DMS153 (cell line): Measurements from ENCODE around the gene MED13L.

Experiments
- DNase-seq: peaks from one replicate; lab custom pipeline; 2025; lab: John Stamatoyannopoulos, UW

Gene MED13L

DNA sequence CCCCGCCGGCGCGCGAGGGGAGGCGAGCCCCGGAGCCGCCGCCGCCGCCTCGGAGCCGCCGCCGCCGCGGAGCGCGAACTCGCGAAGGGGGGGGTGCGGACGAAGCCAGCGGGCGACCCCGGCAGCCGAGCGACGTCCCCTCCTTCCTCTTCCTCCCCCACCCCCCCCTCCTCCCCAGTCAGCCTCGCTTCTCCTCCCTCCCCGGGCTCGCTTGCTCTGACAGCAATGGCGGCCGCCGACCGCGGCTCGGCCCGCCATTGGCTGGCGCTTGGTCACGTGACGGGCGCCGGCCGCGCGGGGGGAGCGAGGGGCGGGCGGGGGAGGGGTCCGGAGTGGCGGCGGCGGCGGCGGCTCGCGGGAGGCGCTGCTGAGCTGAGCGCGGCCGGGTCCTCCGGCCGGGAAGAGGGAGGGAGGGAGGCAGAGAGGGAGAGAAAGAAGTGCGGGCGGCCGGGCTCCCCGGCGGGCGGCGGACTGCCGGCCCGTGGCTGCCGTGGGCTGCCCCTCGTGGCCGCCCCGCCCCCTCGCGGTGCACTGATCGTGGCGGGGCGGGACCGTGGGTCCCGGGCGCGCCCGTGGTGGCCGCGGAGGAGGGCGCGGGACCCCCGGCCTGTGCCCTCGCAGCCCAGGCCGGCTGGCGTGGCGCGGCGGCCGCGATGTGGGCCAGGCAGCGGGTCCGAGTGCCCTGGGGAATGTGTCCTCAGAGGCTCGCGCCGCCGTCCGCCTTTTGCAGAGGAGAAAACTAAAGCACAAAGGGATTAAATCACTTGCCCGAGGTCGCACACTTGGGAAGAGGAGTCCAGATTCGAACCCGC, at the start of gene MED13L:
MED13L (minus strand) TSS at position 227 of the 812 bp plus-strand sequence. CDS start 562 bp downstream, outside the sequence.
- peak; percentile 71 for DNase-seq

DNA sequence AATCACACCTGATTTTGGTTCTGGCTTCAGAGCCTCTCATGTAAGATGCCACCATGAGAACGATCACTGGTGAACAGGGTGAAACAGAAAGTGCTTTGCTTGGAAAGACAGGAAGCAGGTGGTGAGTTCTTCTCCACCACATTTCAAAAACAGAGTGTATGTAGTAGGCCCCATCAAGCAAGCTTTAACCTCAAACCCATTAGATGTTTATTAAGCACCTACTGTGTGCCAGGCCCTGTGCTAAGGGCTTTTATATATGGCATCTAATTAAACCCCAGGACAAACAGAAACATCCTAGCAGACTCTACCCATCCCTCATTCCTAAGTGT, 47.8 kb upstream of the MED13L start:
- no peak for DNase-seq

DNA sequence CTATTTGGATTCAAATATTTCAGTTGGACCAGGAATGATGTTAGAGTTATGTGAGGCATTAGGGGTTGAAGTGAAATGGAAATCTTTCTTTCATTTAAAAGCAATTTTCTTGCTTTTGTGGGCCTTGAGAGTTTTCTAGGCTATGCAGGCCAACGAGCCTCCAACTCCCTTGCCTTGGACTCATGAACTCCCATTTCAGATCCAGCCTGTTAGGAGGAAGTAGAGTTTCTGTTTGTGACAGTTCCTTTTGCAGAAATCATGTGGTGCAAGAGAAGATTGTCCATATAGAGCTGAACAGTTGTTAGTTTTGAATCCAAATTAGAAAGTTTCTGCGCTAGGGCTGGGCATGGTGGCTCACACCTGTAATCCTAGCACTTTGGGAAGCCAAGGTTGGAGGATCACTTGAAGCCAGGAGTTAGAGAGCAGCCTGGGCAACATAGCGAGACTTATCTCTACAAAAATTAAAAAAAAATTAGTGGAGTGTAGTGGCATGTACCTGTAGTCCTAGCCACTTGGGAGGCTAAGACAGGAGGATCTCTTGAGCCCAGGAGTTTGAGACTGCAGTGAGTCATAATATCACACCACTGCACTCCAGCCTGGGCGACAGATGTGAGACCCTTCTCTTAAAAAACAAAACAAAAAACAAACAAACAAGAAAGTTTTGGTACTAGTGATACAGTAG, 47.3 kb upstream of the MED13L start:
- DNase-seq = no peak

DNA sequence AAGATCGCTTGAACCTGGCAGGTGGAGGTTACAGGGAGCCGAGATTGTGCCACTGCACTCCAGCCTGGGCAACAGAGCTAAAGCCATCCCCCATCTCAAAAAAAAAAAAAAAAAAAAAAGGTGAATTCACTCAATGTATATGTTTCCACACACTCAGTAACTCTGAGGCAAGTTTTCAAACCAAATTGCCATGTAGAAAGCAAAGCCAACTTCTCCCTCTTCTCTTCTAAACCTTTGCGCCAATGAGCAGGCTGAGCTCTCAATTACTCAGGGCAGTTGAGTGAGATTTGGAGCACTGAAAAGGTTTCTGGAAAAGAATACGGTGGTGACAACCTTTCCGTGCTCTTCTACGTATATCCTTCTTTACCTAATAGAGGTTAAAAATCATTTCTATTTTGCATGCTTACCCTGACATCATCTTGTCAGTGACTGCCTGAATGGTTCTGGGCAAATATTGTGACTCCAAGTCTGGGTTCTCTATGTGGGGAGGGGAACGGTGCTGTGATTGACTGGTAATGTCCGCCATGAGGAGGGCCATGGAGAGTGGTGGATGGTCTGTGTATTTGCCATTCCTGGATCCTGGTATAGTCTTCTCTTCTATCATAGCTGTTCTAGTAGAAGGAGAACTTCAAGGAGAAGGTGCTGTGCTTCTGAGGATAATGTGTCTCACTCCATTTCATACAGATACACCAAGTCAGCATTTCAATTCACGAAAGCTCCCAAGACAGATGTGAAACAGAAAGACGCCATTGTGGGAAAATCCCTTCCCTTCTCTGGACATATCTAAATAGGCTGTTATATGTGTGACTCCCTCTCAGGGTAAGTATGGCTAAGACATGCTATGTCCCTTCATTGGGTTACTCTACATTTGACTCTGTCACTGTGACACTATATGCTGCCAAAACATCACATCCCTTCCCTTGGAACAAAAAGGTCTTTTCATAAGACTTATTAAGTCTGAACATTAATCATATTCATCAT, 46.2 kb upstream of the MED13L start:
- DNase-seq = no peak

DNA sequence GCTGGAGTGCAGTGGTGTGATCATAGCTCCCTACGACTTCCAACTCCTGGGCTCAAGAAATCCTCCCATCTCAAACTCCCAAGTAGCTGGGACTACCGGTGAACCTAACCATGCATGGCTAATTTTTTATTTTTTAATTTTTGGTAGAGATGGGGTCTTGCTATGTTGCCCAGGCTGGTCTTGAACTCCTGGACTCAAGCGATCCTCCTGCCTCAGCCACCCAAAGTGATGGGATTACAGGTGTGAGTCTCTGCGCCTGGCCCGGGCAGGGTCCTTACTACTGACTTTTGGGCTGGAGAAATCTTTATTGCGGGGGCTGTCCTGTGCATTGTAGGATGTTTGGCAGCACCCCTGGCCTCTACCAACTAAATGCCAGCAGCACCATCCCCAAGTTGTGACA, 44.4 kb upstream of the MED13L start:
- DNase-seq = no peak

DNA sequence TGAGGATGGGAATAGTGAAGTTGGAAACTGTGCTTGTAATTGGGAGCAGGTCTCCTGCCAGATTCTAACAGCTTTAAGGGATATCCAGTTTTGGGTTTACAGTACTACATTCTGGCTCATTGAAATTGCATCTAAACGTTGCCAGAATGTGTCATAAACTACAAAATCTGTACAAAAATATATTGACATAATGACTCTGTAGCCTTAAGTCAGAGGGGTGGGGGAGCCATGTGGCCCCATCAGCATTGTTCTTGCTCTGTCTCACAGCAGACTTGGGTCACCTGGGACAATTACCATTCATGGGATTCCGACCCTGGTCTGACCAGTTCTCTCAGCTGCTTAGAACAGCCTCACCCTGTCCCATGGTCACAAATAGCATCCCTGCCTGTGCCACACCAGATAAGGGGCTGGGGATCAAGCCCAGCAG, 43.3 kb upstream of the MED13L start:
- DNase-seq = no peak

DNA sequence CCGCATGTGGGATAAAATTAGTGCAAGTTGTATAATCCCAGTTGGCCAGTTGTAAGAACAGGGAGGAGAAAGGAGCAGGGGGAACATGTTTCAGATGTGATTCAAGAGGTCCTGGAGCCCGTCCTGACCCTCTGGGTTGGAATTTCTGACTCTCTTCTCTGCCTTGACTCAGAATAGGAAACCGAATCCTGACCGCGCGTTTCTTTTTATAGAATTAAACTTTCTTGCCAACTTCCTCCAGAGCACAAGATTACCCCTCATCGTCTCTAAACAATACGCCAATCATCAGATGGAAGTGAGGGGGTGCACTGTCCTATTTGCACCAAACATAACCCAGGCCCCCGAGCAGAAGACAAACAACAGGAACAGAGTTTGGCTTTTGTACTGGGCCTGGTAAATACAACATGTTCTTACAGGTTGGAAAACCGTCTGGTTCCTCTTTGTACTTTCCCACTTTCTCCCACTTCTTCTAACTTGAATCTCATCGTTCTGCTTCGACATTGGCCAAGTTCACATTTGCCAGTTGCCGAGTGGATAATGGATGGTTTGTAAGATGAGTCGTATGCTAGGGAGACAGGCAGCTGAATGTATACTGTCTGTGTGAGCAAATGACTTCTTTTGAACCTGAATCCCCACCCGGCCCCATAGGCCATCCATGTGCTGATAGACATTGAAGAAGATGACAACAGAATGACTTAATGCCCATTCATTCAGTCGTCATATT, 42.6 kb upstream of the MED13L start:
- no peak for DNase-seq

DNA sequence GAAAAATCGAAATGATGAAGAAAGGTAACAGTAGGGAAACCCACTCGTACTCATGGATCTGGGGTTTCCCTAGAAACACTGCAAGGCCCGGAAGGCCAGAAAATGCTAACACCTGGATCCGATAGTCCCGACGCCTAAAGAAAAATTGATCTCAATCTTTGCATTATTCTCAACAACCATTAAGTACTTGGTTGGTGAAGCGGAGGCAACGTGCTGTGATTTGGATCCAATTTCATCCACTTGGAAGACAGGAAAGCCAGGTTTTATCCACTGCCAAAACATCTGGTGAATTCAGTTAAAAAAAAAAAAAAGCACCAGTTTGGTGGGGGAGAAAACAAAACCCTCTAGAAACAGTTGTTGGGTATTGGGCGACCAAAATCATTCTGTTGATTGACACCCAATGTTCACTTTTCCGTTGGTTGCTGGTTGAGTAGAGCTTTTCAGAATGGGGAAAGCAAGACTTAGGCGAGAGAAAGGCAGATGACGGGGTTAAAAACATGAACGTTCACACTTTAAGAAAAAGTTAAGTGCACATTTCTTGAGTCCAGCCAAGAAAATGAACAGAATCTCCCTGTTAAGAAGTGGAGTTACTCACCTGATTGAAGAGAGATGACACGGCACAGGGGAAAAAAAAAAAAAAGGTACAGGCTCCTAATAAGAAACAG, 41.9 kb upstream of the MED13L start:
- DNase-seq = no peak

DNA sequence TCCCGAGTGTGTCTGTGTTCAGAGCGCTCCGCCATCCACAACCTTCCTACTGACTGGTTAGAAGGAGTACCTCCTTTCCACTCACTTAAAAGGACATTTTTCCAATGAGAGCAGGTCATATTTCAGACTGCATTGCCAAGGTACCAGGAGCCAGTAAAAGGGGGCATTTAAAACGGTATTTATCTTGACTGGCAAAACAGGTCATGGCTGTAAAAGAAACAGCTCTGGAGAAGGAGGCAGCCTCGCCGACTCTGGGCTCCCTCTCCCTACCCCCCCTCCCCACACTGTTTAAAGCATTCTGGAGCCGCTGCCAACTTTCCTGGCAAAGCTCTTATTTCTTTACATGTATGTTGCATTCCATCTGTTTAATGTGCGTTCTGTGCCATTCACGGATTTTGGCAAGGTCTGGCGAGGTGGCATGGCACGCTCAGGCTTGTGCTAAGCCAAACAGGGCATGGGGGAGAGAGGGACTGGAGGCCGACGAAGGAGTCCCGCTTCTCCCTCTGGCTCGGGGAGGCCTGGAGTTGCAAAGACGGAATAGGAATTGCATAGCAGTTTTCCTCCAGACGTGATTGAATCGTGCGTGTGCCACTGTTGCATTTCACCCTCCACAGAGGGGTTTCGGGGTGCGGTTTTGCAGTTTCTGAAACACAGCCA, 41.2 kb upstream of the MED13L start:
- DNase-seq = no peak

DNA sequence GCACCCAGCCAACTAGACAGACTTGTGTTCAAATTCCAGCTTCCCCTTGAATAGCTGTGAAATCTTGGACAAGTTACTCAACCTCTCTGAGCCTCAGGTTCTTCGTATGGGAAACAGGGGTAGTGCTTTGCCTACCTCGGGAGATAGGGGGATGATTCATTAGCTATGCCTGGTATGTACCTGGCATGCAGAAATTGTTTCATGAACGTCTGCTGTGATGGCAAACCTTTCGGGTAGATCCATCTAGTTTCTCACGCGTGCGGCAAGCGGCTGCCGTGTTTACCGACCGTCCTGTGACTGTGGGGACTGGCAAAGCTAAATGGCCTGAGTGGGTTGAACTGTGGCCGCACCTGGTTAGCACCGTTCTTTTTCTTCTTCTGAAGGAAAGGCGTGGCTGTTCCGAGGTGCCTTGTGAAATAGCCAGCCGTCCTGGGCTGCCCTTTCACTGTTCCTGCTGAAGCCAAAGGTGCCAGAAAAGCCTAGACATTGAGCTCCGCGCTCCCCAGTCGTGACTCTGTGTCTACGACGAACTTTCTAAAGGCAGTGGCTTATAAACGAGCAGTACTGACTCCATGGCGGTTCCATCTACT, 40.6 kb upstream of the MED13L start:
- DNase-seq = no peak

DNA sequence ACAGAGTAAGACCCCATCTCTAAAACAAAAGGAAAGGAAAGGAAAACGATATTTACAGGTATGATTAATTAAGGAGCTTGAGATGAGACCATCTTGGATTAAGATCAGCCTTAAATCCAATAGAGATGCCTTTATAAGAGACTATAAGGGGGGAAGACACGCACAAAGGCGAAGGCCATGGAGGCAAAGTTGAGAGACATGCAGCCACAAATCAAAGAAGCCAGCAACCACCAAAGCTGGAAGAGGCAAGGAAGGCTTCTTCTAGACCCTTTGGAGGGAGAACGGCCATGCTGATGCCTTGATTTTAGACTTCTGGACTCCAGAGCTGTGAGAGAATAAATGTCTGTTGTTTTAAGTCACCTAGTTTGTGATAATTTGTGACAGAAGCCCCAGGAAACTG, 39.6 kb upstream of the MED13L start:
- DNase-seq = no peak

DNA sequence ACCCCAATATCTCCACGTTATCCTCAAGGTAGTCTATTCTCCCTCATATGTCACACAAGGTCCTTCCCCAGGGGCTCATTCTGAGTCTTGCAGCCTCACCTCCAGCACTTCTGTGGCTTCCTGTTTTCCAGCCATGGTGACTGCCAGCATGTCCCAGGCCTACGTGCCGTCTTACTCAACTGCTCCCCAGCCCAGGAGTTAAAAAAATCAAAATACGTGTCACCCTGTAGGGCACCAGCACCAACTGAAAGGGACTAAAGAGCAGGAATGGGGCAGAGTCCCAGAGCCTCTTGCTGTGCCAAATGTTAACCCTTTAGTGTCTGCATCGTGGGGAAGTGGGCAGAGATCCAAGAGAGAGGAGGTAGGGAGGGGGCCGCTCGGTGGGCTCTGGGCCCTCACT, 37.0 kb upstream of the MED13L start:
- no peak for DNase-seq

DNA sequence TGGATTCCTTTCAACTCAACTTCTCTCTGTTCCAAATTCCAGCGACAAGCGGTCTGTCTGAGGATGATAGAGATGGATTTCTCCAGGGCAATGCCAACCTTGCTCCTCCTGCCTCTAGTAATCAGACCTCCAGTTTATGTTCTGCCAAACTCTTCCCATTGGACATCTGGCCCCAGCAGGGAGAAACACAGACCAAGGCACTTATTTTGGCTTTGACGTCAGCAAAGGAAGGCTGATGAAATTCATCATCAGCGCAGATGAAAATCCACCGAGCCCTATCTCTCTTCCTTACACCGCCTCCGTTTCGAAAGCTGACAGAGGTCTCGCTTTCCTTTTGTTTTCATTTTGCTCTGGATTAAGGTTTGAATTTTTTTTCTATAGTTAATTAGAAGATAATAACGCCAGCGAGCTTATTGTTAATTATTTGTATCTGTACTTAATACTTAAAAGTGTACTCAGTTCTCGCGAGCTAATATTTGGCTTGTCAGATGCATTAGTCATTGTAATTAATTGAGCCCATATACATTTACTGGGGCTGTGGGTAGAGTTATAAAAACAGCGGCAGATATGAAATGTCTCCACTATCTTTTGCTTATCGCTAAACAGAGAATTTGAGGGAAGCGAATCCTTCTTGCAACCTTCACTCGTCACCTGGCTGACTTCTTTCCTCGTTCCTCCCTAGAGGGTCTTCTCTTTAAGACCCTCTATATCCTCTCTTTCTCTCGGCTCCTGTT, 35.9 kb upstream of the MED13L start:
- no peak for DNase-seq

DNA sequence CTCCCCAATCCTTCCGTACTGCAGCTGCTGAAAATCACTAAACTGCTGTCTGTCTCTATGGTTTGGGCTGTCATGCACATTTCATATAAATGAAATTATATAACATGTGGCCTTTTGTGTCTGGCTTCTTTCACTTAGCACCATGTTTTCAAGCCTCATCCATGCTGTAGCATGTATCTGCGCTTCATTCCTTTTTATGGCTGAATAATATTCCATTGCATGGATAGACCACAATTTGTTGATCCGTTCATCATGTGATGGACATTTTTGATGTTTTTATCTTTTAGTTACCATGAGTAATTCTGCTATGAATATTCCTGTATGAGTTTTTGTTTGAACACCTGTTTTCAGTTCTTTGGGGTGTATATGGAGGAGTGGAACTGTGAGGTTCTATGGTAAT, 32.6 kb upstream of the MED13L start:
- DNase-seq = no peak

DNA sequence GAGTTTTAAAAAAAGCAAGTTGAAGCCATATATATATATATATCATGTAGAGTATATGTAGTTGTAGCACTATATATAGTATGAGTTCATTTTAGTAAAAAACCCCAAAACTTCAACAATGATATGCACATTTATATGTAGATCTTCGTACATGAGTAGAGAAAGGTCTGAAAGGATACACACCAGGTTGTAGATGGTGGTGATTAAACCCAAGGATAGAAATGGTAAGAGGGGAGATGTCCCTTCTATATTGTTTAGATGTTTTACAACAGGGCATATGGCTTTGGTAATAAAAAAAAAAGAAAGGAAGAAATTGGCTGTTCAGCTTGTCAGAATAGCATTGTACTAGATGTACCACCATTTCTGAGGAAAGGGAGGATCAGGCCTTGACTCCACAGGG, 31.9 kb upstream of the MED13L start:
- DNase-seq = no peak

DNA sequence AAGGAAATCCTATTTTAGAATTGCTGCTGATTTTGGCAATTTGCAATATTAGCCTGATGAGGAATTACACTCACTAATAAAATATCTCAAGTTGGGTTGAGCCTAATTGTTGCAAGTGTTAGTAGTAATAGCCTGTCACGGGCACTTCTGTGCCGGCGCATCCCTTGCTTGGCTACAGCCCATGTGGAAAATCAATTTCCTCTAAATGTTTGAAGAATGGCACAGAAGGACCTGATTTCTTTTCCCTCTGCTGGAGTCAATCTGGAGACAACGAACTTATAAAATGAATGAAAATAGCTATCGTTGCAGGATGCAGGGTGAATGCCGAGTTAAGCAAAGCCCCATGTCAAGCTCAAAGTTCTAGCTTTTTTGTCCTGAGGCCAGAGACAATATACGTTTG, 31.2 kb upstream of the MED13L start:
- DNase-seq = no peak

DNA sequence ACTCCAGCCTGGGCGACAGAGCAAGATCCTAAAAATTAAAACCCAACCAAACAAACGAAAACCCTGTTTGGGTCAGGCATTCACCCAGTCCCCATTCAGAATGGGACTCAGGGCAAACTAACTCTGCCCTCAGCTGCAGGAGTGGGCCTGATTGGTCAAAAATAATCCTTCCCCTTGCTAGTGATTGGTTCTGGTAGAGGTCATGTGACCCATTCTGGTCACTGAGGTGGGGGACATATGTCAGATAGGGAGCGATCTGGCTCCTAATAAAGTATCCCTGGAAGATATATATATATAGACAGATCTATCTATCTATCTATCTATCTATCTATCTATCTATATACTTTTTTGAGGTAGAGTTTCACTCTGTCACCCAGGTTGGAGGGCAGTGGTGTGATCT, 29.5 kb upstream of the MED13L start:
- no peak for DNase-seq

DNA sequence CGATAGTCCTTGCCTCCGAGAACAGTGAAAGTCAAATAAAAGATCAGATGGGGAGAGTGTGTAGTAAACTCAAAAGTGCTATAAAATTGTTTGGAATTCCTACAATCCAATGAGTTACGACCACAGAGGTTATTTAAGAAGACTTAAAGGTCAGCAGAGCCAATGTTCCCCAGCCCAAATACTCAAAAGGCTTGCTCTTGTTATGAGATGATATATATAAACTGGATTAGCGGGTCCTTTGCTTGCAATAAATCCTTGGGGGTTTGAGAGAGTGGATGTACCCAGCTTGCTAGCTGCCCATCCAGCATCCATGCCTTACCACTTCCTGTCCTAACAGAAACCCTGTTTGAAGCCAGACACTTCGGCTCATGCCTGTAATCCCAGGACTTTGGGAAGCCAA, 29.0 kb upstream of the MED13L start:
- DNase-seq = no peak

DNA sequence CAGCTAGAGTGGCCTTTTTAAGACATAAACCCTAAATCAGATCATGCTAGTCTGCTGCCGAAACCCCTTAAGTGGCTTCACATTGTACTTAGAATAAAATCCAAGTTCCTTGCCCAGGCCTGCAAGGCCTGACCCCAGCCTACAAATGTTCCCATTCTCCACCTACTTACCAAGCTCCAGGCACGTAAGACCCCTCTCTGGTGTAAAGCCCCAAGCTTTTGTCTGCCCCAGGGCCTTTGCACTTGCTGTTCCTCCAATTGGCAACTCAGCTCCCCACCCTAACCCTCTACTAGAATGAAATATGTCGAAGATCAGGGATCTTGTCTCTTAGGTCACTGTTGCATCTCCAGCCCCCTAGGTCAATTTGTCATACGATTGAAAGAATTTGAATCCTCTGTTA, 27.1 kb upstream of the MED13L start:
- no peak for DNase-seq

DNA sequence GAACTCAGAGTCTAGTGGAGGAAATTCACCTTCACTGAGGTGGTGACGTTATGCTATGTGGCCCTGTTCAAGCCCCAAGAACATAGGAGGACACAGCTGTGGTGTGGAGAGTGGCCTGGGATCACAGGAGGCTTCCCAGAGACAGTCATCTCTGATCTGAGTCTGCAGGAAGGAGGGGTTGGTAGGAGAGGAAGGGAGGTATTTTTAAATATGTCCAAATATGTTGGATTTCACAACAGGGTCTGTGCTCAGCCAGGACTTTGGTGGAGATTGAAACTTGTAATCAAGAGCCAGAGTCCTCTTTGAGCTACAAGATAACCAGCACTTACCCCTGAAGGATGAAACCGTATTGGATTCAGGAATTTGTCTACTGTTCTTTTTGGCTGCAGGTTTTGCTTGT, 26.4 kb upstream of the MED13L start:
- DNase-seq = no peak
